ENCODE results near the gene STK38L.

Gene STK38L

DNA sequence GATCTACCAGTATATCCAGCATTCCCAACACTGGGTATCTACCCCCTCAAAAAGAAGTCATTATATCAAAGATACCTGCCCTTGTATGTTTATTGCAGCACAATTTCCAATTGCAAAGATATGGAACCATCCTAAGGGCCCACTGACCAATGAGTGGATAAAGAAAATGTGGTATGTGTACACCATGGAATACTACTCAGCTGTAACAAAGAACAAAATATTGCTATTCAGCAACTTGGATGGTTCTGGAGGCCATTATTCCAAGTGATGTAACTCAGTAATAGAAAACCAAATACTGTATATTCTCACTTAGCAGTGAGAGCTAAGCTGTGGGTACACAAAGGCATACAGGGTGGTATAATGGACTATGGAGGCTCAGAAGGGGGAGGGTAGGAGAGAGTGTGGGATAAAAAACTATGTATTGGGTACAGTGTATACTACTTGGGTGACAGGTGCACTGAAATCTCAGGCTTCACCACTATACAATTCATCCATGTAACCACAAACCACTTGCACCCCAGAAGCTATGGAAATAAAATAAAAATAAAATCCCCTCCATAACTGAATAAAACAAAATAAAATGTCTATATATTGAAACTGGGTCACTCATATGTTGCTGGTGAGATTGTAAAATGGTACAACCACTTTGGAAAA lies 34.7 kb upstream of the STK38L start:
- TF ChIP-seq Cebpa-rat (IDR thresholded peaks at IDR 0.05) = no peak

DNA sequence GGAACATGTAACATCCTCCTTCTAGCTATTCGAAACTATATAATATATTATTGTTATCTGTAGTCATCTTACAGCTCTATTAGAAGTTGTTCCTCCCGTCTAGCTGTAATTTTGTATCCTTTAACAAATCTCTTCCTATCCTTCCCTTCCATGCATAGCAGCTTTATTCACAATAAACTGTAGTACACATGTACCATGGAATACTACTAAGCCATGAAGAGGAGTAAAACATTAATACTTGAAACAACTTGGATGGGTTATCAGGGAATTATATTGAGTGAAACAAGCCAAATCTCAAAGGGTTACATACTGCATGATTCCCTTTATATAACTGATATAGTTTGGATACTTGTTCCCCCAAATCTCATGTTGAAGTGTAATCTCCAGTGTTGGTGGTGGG lies 33.9 kb upstream of the STK38L start:
- H3K9me3 ChIP-seq (replicated peaks in 1 of 11) = peaks cover 4 to 21% (median 12%) of the 10 kb centered on the region in 11 experiments; a peak in 18 of 22 replicates
- no peak overlapping the region for H3K27ac ChIP-seq
- H3K4me2 ChIP-seq = no peak overlapping the region
- H4K20me1 ChIP-seq = no peaks in the 10 kb centered on the region
- H3K9ac ChIP-seq = no peak overlapping the region
- H3K4me3 ChIP-seq = no peak overlapping the region
- H3K27me3 ChIP-seq = no peaks in the 10 kb centered on the region
- no peaks in the 10 kb centered on the region for H3K36me3 ChIP-seq
- TF ChIP-seq Cebpa-rat (IDR thresholded peaks at IDR 0.05) = no peak
- 0 out of 20 replicates have a peak, but pooled peaks cover 0 to 4% (median 0%) of the 10 kb centered on the region in 10 experiments for H3K4me1 ChIP-seq

More for the DNA sequence above, 34.7 kb upstream of the STK38L start:
- Histone ChIP-seq H3K27ac (no peak overlapping the region), H3K36me3 (no peaks in the 10 kb centered on the region), H3K9ac (no peak overlapping the region), H3K9me3 (replicated peaks in 1 of 11) (peaks cover 3 to 19% (median 11%) of the 10 kb centered on the region in 11 experiments; a peak in 18 of 22 replicates), H3K4me3 (no peak overlapping the region), H4K20me1 (no peaks in the 10 kb centered on the region), H3K4me2 (no peak overlapping the region), H3K4me1 (0 out of 20 replicates have a peak, but pooled peaks cover 0 to 4% (median 0%) of the 10 kb centered on the region in 10 experiments), H3K27me3 (no peaks in the 10 kb centered on the region)

DNA sequence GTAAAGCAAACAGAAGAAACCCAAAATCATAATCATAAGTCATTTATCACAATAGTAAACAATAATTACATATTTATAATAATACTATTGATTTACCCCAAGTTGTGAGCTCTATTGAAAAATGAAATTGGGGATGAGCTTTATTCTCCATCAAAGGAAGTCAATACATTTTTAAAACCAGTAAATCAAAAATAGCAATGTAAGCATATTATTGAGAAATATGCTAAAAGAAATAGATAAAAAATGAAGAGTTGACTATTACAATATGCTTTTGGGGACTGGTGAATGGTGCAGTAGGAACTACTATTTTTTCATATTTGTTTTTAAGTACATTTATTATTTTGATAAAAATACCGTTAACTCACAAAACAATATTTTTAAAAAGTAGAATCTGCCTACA lies 31.2 kb upstream of the STK38L start:
- Histone ChIP-seq H3K36me3 (no peaks in the 10 kb centered on the region), H3K4me2 (no peak overlapping the region), H3K9ac (no peak overlapping the region), H3K4me1 (peaks cover 0 to 7% (median 0%) of the 10 kb centered on the region in 10 experiments; a peak in 1 of 20 replicates), H3K4me3 (no peak overlapping the region), H3K9me3 (replicated peaks in 1 of 11) (peaks cover 4 to 21% (median 12%) of the 10 kb centered on the region in 11 experiments; a peak in 18 of 22 replicates), H3K27me3 (no peaks in the 10 kb centered on the region), H3K27ac (no peak overlapping the region), H4K20me1 (no peaks in the 10 kb centered on the region)
- no peak for TF ChIP-seq Cebpa-rat (IDR thresholded peaks at IDR 0.05)

DNA sequence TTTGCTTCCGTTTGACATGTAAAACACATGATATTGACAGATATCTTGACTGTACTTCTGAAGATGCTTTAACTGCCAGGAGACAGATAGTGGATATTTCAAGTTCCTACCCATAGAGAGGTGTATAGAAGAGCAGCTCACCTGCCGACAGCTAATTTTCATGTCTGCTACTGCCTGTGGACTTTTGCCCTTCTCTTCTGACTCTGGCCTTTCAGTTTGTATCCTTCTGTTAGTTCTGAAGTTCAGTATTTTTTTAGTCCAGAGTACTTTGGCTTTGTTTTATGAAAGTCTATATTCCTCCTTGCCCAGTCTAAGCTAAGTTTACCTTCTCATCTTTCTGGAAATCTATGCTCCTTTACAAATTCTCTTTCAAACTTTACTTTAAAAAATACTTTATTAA lies 30.8 kb upstream of the STK38L start:
- no peaks in the 10 kb centered on the region for H3K27me3 ChIP-seq
- H3K4me2 ChIP-seq = no peak overlapping the region
- no peak overlapping the region for H3K9ac ChIP-seq
- H3K27ac ChIP-seq = no peak overlapping the region
- peaks cover 4 to 21% (median 12%) of the 10 kb centered on the region in 11 experiments; a peak in 18 of 22 replicates for H3K9me3 ChIP-seq (replicated peaks in 1 of 11)
- H4K20me1 ChIP-seq = no peaks in the 10 kb centered on the region
- TF ChIP-seq Cebpa-rat (IDR thresholded peaks at IDR 0.05) = no peak
- H3K36me3 ChIP-seq = no peaks in the 10 kb centered on the region
- H3K4me3 ChIP-seq = no peak overlapping the region
- peaks cover 0 to 4% (median 0%) of the 10 kb centered on the region in 10 experiments; a peak in 1 of 20 replicates for H3K4me1 ChIP-seq

DNA sequence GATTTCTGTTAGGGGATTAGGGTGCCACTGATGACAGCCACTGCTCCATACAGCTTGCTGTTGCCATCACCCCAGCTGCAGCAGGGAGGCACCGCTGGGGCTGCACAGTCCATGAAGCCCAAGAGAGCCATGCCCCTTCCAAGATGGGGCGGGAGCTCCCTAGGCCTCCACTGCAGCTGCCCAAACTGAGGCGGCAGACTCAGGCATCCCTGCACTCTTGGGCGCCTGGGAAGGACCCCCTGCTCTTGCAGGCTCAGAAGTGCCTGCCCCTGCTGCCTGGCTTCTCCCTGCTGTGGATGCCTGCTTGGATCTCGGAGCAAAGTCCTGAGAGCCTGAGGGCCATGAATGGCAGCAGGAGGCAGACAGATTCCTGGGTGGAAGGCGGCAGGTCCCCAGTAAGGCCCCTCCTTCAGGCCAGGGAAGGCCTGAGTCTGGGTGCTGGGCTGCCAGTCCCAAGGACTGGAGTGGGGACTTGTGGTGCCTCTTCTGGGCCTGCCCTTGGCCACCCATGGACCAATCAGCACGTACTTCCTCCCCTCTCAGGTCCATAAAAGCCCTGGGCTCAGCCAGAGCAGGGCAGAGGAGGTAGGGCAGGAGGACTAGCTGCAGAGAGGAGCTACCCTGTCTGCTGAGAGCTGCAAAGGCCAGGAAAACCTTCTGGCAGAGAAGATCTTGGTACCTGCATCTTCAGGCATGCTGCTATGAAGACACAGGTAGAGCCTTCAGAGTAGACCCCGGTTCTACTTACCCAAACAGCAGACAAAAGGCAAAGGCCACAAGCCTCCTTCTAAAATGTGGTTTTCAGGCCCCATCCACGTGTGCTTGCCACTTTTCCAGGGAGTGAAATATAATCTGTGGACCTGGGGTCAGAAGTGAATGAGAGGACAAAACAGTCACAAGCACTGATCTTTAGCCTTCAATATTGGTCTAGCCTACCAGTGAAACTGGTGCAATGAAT lies 30.0 kb upstream of the STK38L start:
- no peak overlapping the region for H3K4me2 ChIP-seq
- no peaks in the 10 kb centered on the region for H4K20me1 ChIP-seq
- no peaks in the 10 kb centered on the region for H3K36me3 ChIP-seq
- no peak overlapping the region for H3K9ac ChIP-seq
- peaks cover 0 to 4% (median 0%) of the 10 kb centered on the region in 10 experiments; a peak in 1 of 20 replicates for H3K4me1 ChIP-seq
- no peaks in the 10 kb centered on the region for H3K27me3 ChIP-seq
- H3K4me3 ChIP-seq = no peak overlapping the region
- H3K9me3 ChIP-seq (replicated peaks in 1 of 11) = peaks cover 4 to 17% (median 11%) of the 10 kb centered on the region in 11 experiments; a peak in 18 of 22 replicates
- H3K27ac ChIP-seq = no peak overlapping the region
- TF ChIP-seq Cebpa-rat (IDR thresholded peaks at IDR 0.05) = no peak

DNA sequence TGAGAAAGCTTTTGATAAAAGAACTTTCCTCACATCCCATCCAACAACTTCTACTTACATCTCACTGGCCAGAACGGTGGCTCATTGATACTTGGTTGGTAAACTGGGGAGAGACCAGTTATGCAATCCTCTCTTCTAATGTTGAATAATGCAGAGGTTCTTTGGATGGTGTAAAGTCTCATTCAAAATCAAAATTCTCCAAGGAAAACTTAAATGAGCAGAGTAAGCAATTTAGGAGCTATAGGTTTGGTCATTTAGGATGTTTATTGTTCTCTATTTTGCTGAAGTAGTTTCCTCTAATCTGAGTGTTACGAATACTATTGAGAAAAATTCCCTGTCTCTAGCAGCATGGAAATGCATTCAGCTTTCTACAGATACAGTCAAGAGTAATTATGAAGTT lies 26.5 kb upstream of the STK38L start:
- Histone ChIP-seq H3K27ac (no peak overlapping the region), H3K9me3 (replicated peaks in 1 of 11) (peaks cover 4 to 10% (median 8%) of the 10 kb centered on the region in 11 experiments; a peak in 16 of 22 replicates), H3K9ac (no peak overlapping the region), H3K4me1 (peaks cover 8 to 30% (median 19%) of the 10 kb centered on the region in 10 experiments; a peak in 17 of 20 replicates), H3K4me2 (no peak overlapping the region), H3K36me3 (no peaks in the 10 kb centered on the region), H4K20me1 (no peaks in the 10 kb centered on the region), H3K27me3 (no peaks in the 10 kb centered on the region), H3K4me3 (no peak overlapping the region)
- no peak for TF ChIP-seq Cebpa-rat (IDR thresholded peaks at IDR 0.05)

DNA sequence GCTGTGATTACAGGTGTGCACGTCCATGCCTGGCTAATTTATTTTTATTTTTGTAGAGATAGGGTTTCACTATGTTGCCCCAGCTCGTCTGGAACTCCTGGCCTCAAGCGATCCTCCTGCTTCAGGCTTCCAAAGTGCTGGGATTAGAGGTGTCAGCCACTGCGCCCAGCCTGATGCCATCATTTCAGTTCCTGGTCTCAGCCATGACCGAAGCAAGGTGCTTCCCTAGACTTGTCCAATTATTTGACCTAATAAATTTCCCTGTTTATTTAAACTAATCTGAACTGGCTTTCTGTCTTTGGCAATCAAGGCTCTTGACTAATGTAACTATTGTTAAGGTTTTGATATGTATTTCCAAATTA lies 24.4 kb upstream of the STK38L start:
- no peaks in the 10 kb centered on the region for H3K36me3 ChIP-seq
- peaks cover 8 to 40% (median 20%) of the 10 kb centered on the region in 10 experiments; a peak in 17 of 20 replicates for H3K4me1 ChIP-seq
- H3K27me3 ChIP-seq = no peaks in the 10 kb centered on the region
- no peak overlapping the region for H3K4me3 ChIP-seq
- TF ChIP-seq Cebpa-rat (IDR thresholded peaks at IDR 0.05) = no peak
- H3K27ac ChIP-seq = no peak overlapping the region
- H3K9ac ChIP-seq = no peak overlapping the region
- no peaks in the 10 kb centered on the region for H4K20me1 ChIP-seq
- H3K4me2 ChIP-seq = peak overlapping the region in 1 of 11 experiments; percentile 73; a peak in 1 of 22 replicates
- no peaks in the 10 kb centered on the region for H3K9me3 ChIP-seq (replicated peaks in 1 of 11)

DNA sequence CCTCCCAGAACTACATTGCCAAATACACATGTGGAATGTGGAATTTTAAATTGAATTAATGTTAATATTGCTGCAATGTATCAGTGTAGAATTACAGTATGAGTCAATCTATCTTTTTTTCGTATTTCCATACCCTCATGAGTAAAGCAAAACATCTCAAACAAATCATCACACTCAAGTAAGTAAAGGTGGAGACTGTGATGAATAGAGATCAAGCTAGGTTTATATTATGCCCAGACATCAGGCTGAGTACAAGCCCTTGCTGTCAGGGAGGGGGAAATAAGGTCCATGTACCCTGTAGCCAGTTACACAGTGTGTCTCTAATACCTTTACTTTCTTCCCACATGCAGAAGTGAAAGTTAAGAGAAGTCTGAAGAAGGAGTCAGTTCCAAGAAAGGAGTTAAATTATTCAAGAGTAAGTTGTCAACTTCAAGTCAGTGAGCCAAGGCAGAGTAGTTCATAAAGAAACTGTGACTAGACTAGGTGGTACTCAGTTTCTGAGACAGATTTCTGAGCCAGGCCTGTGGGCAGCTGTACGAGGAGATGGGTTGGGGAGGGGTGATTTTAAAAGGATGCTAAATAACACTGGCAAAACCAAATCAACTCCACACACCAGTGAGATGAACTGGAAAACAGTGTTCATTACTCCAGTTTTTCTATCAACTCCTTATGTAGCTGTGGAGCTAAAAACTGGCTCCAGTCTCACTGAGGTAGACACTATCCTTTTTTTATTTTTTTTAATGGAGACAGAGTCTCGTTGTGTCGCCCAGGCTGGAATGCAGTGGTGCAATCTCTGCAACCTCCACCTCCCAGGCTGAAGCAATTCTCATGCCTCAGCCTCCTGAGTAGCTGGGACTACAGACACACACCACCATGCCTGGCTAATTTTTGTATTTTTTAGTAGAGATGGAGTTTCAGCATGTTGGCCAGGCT lies 23.8 kb upstream of the STK38L start:
- H3K4me2 ChIP-seq = peak overlapping the region in 5 of 11 experiments; percentile 3 to 83 (median 73); a peak in 9 of 22 replicates
- no peak overlapping the region for H3K4me3 ChIP-seq
- no peak for TF ChIP-seq Cebpa-rat (IDR thresholded peaks at IDR 0.05)
- H3K4me1 ChIP-seq = peaks cover 8 to 40% (median 20%) of the 10 kb centered on the region in 10 experiments; a peak in 17 of 20 replicates
- peak overlapping the region in 1 of 11 experiments; percentile 48; a peak in 2 of 22 replicates for H3K27ac ChIP-seq
- no peaks in the 10 kb centered on the region for H4K20me1 ChIP-seq
- H3K27me3 ChIP-seq = no peaks in the 10 kb centered on the region
- no peak overlapping the region for H3K9ac ChIP-seq
- H3K36me3 ChIP-seq = no peaks in the 10 kb centered on the region
- no peaks in the 10 kb centered on the region for H3K9me3 ChIP-seq (replicated peaks in 1 of 11)

Measured in BLaER1 treated with 17β-estradiol and CSF1 and Interleukin-3, amounts not matched to agents 10 nM and 100 nM (cell line).